ENCODE data around the gene CDX4. TPM values are rescaled to one million over a fixed set of nuclear protein-coding genes. Genes with fewer than 3 reads are reported as not detected.

Gene CDX4
- polyA plus RNA-seq, 1 donor (not counting 4 experiments of a cell fraction or from before 2014, with no cell fraction given): not detected

GRCh38 chrX:73412930-73413329 is 33.9 kb upstream of the CDX4 start:
- dilution Hi-C loops (cut with MboI; ENCODE audit: extremely low pct_ligation_motif_present, low sequenced_read_pairs): no loop called here
- TF ChIP-seq CTCF (optimal IDR thresholded peaks at IDR 0.05 in 1 of 3, IDR thresholded peaks at IDR 0.05 in 1 of 3, conservative IDR thresholded peaks at IDR 0.05 in 1 of 3; ENCODE audit: extremely low read depth in 1 of 3, insufficient read depth in 2 of 3, low read length in 3 of 3) (no peak), EZH2 (IDR thresholded peaks at IDR 0.05; ENCODE audit: low read length) (no peak)
- Histone ChIP-seq H3K9me1 (ENCODE audit: control insufficient read depth, extremely low read depth, insufficient read depth, low read length) (no peaks in the 10 kb centered on the region), H3K4me2 (ENCODE audit: control insufficient read depth, extremely low read depth, insufficient read depth, low read depth, low read length) (no peak overlapping the region), H3K9me3 (ENCODE audit: control insufficient read depth, low read depth, low read length) (peaks cover 2% of the 10 kb centered on the region), H3K36me3 (ENCODE audit: control insufficient read depth in 2 of 2, extremely low read depth in 1 of 2, insufficient read depth in 2 of 2, low read length in 2 of 2) (no peaks in the 10 kb centered on the region), H4K20me1 (ENCODE audit: control insufficient read depth, extremely low read depth, insufficient read depth, low read length) (no peaks in the 10 kb centered on the region), H2AFZ (ENCODE audit: control insufficient read depth, low read length) (no peak overlapping the region), H3K27ac (ENCODE audit: control insufficient read depth, insufficient read depth, low read length) (no peak overlapping the region), H3K4me1 (ENCODE audit: control insufficient read depth, extremely low read depth, insufficient read depth, low read length) (peaks cover 5% of the 10 kb centered on the region), H3K79me2 (ENCODE audit: control insufficient read depth, insufficient read depth, low read length) (no peaks in the 10 kb centered on the region), H3K4me3 (ENCODE audit: control insufficient read depth in 2 of 3, extremely low read depth in 1 of 3, insufficient read depth in 2 of 3, low read depth in 1 of 3, low read length in 3 of 3) (no peak overlapping the region), H3K9ac (ENCODE audit: control insufficient read depth, extremely low read depth, insufficient read depth, low read length) (no peak overlapping the region), H3K27me3 (ENCODE audit: control insufficient read depth, extremely low read depth, insufficient read depth, low read length) (no peaks in the 10 kb centered on the region)
- FAIRE-seq: no peak
- DNase-seq (ENCODE audit: low read depth, low spot score): no peak

DNA sequence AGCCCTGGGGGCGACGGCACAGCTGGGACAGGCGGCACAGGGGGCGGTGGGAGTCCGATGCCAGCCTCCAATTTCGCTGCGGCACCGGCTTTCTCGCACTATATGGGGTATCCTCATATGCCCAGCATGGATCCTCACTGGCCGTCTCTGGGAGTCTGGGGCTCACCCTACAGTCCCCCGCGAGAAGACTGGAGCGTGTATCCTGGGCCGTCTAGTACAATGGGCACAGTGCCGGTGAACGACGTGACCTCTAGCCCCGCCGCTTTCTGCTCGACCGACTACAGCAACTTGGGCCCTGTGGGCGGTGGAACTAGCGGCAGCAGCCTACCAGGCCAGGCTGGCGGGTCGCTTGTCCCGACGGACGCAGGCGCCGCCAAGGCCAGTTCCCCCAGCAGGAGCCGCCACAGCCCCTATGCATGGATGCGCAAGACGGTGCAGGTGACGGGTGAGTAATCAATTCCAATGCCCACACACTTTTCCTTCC is 500 bp downstream of the CDX4 start:
- Histone ChIP-seq H3K4me3 (ENCODE audit: control insufficient read depth in 2 of 3, extremely low read depth in 1 of 3, insufficient read depth in 2 of 3, low read depth in 1 of 3, low read length in 3 of 3) (no peak overlapping the region), H2AFZ (ENCODE audit: control insufficient read depth, low read length) (no peak overlapping the region), H4K20me1 (ENCODE audit: control insufficient read depth, extremely low read depth, insufficient read depth, low read length) (no peaks in the 10 kb centered on the region), H3K9ac (ENCODE audit: control insufficient read depth, extremely low read depth, insufficient read depth, low read length) (no peak overlapping the region), H3K4me2 (ENCODE audit: control insufficient read depth, extremely low read depth, insufficient read depth, low read depth, low read length) (no peak overlapping the region), H3K4me1 (ENCODE audit: control insufficient read depth, extremely low read depth, insufficient read depth, low read length) (no peaks in the 10 kb centered on the region), H3K36me3 (ENCODE audit: control insufficient read depth in 2 of 2, extremely low read depth in 1 of 2, insufficient read depth in 2 of 2, low read length in 2 of 2) (no peaks in the 10 kb centered on the region), H3K79me2 (ENCODE audit: control insufficient read depth, insufficient read depth, low read length) (no peaks in the 10 kb centered on the region), H3K27ac (ENCODE audit: control insufficient read depth, insufficient read depth, low read length) (no peak overlapping the region), H3K27me3 (ENCODE audit: control insufficient read depth, extremely low read depth, insufficient read depth, low read length) (peaks cover 28% of the 10 kb centered on the region), H3K9me3 (ENCODE audit: control insufficient read depth, low read depth, low read length) (no peaks in the 10 kb centered on the region), H3K9me1 (ENCODE audit: control insufficient read depth, extremely low read depth, insufficient read depth, low read length) (no peaks in the 10 kb centered on the region)
- TF ChIP-seq CTCF (optimal IDR thresholded peaks at IDR 0.05 in 1 of 3, IDR thresholded peaks at IDR 0.05 in 1 of 3, conservative IDR thresholded peaks at IDR 0.05 in 1 of 3; ENCODE audit: extremely low read depth in 1 of 3, insufficient read depth in 2 of 3, low read length in 3 of 3) (no peak), EZH2 (IDR thresholded peaks at IDR 0.05; ENCODE audit: low read length) (no peak)
- dilution Hi-C loops (cut with MboI; ENCODE audit: extremely low pct_ligation_motif_present, low sequenced_read_pairs): no loop called here
- FAIRE-seq: no peak
- DNase-seq (ENCODE audit: low read depth, low spot score): no peak

Data from keratinocyte (primary cell).